G401 (cell line): ENCODE results near the gene MMP14. TPM values are rescaled to one million over a fixed set of nuclear protein-coding genes. Genes with fewer than 3 reads are reported as not detected.

Experiments
- DNase-seq: peaks from one replicate; pipeline ENCODE4 v3.0.0-alpha.2; 2015; ENCODE audit warnings: low spot score
- in situ Hi-C: cut with HindIII; loops from 2 replicates; pipeline ENCODE4 v1.10.0; 2016; ENCODE audit warnings: low sequenced_read_pairs, mixed read lengths
- total RNA-seq: library from RNA; depleted of rRNA; stranded (reverse); fragments of >200 nt; shearing (Covaris generic); gene quantifications from 2 replicates; pipeline ENCODE4 v1.2.3, GENCODE V29; 2014

Gene MMP14
- total RNA-seq, 1 experiment from 2014 or later = 298 TPM

- DNase-seq = no peak
- in situ Hi-C loops = no loop called here
Measured at GRCh38 chr14:22878271-22879246, 42.2 kb downstream of the MMP14 start.

DNA sequence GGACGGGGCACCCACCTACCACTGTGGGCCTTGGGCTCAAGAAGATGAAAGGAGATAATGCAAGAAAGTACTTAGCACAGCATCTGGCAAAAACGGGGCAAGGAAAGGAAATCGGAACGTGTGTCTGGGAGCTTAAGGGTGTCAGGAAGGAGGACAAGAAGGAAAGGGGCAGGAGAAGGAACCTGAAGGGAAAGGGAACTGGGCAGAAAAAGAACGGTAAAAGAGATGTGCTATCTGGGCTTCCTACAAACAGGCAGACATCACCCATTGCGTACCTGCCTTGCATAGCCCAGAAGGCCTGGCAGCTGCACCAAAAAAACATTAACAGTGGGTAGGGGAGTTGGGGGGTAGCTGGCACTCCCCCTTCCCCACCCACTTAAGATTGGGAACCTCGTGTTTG lies 45.7 kb downstream of the MMP14 start:
- no peak for DNase-seq
- in situ Hi-C loops = no loop called here

DNA sequence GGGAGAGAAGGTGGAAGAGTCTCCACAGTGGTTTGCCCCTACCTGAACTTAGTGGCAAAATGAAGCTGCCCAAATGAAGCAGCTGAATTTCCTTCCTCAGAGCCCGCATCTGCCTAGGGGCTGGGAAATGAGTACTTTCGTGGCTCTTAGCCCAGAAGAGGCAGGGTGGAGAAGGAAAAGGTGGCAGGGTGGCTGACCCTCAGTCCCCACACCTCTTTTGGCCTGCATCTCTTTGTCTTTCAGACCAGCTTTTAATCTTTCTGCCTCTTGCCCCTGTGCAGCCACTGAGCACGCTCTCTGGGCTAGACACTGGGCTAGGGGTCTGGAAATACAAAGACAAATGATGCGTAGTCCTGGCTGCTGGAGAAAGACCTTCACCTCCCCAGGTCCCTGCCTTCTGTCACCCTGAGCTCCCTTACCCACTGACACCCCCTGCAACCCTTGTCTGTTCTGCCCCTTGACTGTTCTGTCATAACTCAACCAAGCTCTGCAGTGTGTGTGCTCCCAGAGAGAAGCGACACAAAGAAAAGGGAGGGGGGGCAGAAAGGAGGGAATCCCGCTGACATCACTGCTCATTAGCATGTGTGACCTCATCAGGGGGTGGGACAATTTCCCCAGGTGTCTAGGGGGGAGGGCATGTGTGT lies 46.3 kb downstream of the MMP14 start:
- peak; percentile 88 for DNase-seq
- in situ Hi-C loops = no loop called here

DNA sequence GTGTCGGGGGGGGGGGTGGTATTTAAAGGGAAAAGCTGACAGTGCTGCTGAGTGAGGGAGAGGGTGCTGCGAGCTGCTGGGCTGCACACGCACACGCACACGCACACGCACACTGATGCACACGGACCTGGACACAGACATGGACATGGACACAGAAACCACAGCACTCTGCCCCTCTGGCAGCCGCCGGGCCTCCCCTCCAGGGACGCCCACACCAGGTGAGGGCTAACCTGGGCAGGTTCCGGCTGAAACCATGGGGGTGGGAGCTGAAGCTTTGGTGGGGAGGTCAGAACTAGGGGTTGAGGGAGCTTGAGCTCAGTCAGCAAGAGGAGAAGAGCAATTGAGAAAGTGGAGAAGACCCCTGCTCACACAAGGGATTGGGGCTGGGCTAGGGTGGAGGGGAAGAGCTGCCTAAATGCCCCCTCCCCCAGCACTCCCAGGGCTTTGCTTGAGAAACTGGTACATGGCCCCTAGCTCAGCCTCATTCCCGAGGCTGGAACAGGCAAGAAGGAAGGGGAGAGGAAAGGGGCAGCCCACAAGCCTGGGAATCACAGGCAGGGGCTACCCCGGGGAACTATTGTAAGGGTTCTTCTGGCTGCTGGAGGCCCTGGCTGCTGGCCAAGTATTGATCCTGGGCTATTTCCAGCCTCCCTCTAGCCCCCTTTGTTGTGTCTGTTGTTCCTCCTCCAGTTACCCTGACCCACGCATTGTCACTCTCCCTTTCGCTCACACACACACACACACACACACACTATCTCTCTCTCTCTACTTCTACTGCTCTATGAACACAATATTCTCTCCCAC lies 47.0 kb downstream of the MMP14 start, which contains the start of gene REM2:
REM2 (plus strand) TSS at position 50 of the 804 bp plus-strand sequence; CDS start at position 116, 66 bp downstream.
- in situ Hi-C loops = no loop called here

GRCh38 chr14:22884076-22884737 lies 47.8 kb downstream of the MMP14 start:
- no peak for DNase-seq
- in situ Hi-C loops = no loop called here

More for the DNA sequence above, 47.0 kb downstream of the MMP14 start, which contains the start of gene REM2:
- peak; percentile 36 for DNase-seq

DNA sequence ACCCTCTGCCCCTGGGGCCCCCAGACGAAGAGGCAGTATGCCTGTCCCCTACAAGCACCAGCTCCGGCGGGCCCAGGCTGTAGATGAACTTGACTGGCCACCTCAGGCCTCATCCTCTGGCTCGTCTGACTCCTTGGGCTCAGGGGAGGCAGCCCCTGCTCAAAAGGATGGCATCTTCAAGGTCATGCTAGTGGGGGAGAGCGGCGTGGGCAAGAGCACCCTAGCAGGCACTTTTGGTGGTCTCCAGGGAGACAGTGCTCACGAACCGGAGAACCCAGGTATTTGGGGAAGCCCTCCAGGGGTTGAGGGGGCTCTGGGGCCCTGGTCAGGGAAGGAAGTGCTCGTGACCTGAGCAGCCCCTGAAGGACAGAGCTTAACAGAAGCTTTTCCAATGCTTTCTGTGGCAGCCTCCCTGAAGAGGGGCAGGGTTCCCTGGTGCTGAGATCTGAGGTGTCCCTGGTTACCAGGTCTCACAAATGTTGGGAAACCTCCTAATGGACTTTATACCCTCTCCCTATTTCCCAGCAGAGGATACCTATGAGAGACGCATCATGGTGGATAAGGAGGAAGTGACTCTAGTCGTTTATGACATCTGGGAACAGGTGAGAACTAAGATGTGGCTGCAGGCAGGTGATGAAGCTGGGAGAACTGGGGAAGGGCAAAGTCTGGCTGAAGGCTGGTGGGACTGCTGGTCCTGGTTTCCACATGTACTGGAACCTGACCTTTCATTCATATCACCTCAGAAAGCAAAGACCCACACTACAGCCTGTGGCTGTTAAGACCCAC lies 48.5 kb downstream of the MMP14 start:
- in situ Hi-C loops = no loop called here
- DNase-seq = no peak

DNA sequence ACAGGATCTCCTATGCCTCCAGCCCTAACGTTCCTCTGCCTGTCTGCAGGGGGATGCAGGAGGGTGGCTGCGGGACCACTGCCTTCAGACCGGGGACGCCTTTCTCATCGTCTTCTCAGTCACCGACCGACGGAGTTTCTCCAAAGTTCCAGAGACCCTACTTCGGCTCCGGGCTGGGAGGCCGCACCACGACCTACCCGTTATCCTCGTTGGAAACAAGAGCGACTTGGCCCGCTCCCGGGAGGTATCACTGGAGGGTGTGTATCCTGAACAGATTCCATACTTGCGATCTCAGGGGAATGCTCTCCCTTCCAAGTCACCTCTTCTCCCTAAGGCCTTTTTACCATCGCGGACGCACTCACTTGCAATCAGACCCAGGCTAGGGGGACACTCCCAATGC lies 49.6 kb downstream of the MMP14 start:
- in situ Hi-C loops = no loop called here
- DNase-seq = no peak

- in situ Hi-C loops = no loop called here
- no peak for DNase-seq
Measured at GRCh38 chr14:22886500-22887259, 50.3 kb downstream of the MMP14 start.

DNA sequence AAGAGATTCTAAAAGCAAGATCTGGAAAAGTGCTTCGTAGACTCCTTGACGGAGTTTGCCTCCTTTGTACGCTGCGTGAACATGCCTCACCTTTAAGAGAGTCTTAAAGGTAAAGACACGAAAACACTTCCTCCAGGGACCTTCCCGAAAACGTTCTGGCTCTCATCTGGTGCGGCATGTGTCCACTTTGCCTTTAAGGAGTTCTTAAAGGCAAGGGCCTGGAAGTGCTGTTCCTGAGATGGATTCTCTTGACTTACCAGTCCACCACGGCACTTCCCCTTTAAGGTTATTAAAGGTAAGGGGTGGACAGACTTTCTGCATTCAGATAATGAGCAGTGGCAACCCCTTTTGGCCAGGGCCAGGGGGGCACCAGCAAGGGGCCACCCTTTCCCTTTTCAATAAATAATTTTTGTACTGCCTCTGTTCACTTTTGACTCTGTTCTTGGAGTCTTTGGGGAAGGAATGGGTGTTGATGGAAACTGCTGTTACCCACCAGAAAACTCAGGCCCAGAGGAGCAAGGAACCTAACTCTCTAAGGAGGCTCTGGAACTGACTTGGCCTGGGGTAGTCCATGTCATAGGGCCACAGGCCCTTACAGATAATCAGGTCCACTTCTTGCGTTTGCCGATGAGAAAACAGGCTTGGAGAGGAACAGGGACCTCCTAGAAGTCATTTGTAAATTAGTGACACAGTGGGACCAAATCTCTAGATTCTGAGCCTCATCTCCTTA lies 51.0 kb downstream of the MMP14 start:
- DNase-seq = peak; percentile 37
- in situ Hi-C loops = no loop called here

DNA sequence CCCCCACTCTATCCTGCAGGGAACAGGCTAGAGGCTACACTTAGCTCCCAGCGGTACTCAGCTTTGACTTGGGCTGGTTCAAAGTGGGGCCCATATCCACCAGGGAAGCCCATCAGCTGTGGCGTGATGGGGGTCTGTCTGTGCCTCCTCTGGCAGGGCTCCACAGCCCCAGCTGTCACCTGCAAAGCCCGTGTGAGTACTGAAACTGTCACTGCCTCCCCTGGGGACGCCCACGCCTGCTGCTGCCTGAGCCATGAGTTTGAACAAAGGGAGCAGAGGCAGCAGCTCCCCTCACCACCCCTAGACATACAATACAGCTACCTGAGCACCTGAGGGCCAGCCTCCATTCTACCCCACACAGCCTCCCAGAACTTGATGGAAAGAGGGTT lies 51.6 kb downstream of the MMP14 start:
- in situ Hi-C loops = no loop called here

GRCh38 chr14:22888662-22889061 lies 52.3 kb downstream of the MMP14 start:
- no peak for DNase-seq
- in situ Hi-C loops = no loop called here

More for the DNA sequence above, 51.6 kb downstream of the MMP14 start:
- no peak for DNase-seq

DNA sequence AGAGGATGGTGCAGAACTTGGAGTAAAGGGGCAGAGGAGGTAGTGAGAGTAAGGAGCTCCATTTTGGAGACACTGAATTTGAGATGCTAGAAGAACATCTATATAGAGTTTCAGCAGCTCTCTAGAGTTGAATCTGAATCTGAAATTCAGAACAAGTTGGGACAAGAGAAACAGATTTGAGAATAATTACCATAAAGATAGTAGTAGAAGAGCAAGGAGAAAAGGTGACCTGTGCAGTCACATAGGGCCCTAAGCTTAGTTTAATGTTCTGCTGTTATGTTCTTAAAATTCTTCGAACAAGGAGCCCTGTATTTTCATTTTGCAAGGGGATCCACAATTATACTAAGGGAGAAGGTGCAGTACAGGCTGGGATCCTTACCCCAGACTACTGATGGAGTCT lies 54.0 kb downstream of the MMP14 start:
- in situ Hi-C loops = no loop called here
- DNase-seq = no peak

DNA sequence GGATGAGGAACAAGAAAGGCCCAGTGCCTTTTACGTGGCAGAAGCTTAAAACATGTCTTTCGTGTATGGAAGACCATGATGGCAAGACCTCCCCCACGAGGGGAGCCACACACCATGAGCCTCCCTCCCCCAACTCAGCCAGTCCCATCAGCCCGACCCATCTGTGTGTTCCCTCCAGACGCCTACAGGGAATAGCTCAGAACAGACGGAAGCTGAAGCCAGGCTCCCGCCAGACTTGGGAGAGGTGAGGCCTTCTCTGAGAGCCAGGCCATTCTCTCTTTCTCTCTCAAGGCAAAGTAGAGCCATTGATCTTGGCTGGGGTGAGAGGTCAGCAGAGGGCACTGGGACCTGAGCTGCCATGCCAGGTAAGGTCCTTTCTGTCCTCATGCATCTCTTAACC lies 56.1 kb downstream of the MMP14 start:
- no peak for DNase-seq
- in situ Hi-C loops = no loop called here

GRCh38 chr14:22893706-22894105 lies 57.3 kb downstream of the MMP14 start:
- in situ Hi-C loops = no loop called here
- no peak for DNase-seq

DNA sequence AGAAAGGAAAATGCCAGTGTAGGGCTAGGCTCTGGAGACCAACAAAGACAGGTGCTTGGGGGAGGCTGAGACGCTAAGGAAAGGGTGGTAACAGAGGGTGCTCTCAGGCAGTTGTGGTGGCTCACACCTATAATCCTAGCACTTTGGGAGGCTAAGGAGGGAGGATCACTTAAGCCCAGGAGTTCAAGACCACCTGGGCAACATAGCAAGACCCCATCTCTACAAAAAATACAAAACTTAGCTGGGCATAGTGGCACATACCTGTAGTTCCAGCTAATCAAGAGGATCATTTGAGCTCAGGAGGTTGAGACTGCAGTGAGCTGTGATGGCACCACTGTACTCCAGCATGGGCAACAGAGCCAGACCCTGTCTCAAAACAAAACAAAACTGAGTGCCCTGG lies 59.0 kb downstream of the MMP14 start:
- DNase-seq = no peak
- in situ Hi-C loops = no loop called here

GRCh38 chr14:22896356-22896755 lies 60.0 kb downstream of the MMP14 start:
- in situ Hi-C loops = no loop called here
- DNase-seq = no peak

- in situ Hi-C loops = no loop called here
- no peak for DNase-seq
Measured at GRCh38 chr14:22896760-22897159, 60.4 kb downstream of the MMP14 start.
